ENCODE data around the gene MEIG1.
"Not testable (repeated sequence)": the region's sequence is repeated elsewhere in the genome, so short reads cannot be mapped to it uniquely, and the experiment has no call there.

- not testable (repeated sequence) for TF ChIP-seq TEAD4 (IDR thresholded peaks at IDR 0.05; ENCODE audit: low read depth, low read length); NRF1 (IDR thresholded peaks at IDR 0.05; ENCODE audit: low read depth, low read length); JUND (IDR thresholded peaks at IDR 0.05; ENCODE audit: low read length); RXRA (IDR thresholded peaks at IDR 0.05; ENCODE audit: insufficient read depth, low read depth, low read length); EGR1 (IDR thresholded peaks at IDR 0.05; ENCODE audit: borderline replicate concordance, low read depth, low read length); ATF2 (IDR thresholded peaks at IDR 0.05; ENCODE audit: low read length)
- TF ChIP-seq CTCF (IDR thresholded peaks at IDR 0.05; ENCODE audit: control extremely low read depth in 1 of 3, insufficient read depth in 1 of 3, low read depth in 1 of 3, low read length in 3 of 3), result peak; percentile 28 to 60 (median 38)
These were observed 32.0 kb downstream of the MEIG1 start for GRCh38 chr10:14991035-14991749.

Measured in H1 (cell line).